Endometrial microvascular endothelial cells (primary cell): ENCODE results near the gene CLNS1A. TPM values are rescaled to one million over a fixed set of nuclear protein-coding genes. Genes with fewer than 3 reads are reported as not detected.

Experiments used
- in situ Hi-C: cut with HindIII; loops from 2 replicates; pipeline ENCODE4 v1.10.0; 2017; ENCODE audit warnings: low sequenced_read_pairs, low pct_unique_long_range_greater_than_20kb; ENCODE audit errors: inconsistent ontology term
- total RNA-seq: library from RNA; depleted of rRNA; stranded (reverse); fragments of >200 nt; gene quantifications from one replicate; pipeline ENCODE4 v1.2.3, GENCODE V29; 2015; ENCODE audit errors: inconsistent ontology term

The CLNS1A gene
- total RNA-seq, 1 donor from 2014 or later = 118 TPM

DNA sequence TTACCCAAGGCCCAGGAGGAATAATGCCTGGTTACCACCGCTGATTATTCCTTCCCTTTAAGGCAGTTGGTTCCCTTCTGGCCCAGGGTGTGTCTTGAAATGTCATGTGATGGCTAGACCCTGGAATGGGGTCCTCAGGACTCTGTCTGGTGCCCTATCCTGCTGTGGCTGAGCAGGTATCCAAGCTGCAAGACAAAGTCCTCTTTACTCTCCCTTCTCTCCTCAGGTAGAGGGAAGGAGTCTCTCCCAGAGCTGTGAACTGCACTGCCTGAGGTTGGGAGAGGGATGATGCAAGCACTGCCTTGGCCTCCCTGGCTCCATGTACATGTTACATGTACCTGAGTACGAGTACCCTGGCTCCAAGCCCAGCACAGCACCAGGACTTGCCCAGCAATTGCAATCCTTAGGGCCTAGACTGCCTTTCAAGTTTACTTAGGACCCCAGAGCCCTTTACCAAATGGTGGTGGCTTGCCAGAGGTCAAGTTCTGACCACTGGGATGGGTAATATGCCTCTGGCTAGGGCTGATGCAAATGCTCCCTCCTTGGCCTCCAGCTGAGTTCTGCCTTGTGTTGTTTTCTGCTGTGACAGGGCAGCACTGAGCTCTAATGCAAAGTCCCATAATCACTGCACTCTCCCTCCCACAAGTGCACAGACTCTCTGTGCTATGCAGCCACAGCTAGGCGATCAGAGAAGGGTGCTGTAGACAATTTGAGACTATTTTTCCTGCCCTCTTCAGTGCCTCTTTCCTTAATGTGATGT is 68.5 kb downstream of the CLNS1A start:
- in situ Hi-C loops = no loop called here

DNA sequence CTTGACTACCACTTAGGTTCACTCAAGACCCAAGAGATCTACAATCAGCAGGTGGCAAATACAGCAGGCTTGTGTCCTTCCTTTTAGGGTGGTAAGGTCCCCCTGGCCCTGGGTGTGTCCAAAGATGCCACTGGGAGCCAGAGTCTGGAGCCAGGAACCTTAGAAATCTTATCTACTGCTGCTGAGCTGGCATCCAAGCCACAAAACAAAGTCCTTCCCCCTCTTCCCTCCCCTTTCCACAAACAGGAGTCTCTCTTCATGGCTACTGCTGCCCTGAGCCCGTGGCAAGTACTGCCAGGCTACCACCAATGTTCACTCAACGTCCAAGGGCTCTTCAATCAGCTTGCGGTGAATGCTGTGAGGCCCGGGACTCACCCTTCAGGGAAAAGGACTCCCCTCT is 69.3 kb downstream of the CLNS1A start:
- in situ Hi-C loops = no loop called here

Other genes with a start within 250 kb of the CLNS1A start
- gene PAK1, start 163.7 kb downstream of the CLNS1A start, total RNA-seq = 14.2 TPM
- not detected for gene AQP11, start 47.8 kb downstream of the CLNS1A start, total RNA-seq
- 8.5 TPM for gene RSF1, start 182.9 kb upstream of the CLNS1A start, total RNA-seq
- 70.6 TPM for gene AAMDC, start 183.3 kb upstream of the CLNS1A start, total RNA-seq